ENCODE data around the gene DUS2.
A peak's percentile ranks its signal among the peaks of the same experiment; 100 is the strongest.

The DUS2 gene

DNA sequence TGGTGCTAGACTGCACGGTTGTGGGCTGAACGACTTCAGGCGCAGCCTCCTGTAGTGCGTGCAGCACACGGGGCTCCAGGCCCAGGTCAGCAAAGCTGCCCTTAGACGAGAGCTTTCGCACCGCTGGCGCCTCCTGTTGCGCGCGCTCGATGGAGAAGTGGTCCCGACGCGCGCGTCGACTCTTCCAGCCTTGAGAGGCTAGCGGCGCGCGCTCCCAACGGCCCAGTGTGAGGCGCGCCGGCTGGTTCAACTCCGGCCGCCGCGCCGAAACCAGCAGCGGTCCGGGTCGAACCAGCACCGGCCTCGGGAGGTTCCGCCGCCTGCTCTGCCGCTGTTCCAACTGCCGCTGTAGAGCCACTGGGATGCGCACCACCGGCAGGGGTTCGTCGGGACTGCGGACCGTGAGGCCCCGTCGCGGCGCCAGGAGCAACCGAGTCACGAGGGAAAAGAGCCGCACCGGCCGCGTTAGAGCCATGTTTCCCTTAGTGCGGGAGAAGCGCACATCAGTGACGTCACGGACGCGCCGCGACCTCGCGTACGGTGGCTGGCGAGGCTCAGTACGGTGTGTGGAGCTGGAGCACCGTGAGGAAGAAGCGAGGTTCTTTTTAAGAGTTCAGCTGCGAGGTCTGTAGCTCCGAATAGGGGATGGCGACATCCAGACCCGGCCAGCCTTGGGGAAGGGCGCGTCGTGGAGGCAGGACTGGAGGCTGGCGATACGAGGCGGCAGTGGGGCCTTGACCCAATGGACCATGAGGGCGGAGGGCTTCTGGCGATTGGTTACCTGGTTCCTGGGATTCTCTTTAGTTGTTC, at the start of gene DUS2, which contains the start of gene DDX28:
DUS2 (plus strand) TSS at position 557 of the 810 bp plus-strand sequence. CDS start 14,740 bp downstream, outside the sequence.
DDX28 (minus strand) TSS at position 505 of the 810 bp plus-strand sequence; CDS start at position 475, 30 bp downstream.
- TF ChIP-seq, protein P1, sequence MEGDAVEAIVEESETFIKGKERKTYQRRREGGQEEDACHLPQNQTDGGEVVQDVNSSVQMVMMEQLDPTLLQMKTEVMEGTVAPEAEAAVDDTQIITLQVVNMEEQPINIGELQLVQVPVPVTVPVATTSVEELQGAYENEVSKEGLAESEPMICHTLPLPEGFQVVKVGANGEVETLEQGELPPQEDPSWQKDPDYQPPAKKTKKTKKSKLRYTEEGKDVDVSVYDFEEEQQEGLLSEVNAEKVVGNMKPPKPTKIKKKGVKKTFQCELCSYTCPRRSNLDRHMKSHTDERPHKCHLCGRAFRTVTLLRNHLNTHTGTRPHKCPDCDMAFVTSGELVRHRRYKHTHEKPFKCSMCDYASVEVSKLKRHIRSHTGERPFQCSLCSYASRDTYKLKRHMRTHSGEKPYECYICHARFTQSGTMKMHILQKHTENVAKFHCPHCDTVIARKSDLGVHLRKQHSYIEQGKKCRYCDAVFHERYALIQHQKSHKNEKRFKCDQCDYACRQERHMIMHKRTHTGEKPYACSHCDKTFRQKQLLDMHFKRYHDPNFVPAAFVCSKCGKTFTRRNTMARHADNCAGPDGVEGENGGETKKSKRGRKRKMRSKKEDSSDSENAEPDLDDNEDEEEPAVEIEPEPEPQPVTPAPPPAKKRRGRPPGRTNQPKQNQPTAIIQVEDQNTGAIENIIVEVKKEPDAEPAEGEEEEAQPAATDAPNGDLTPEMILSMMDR (IDR thresholded peaks at IDR 0.05), result no peak
- H3K4me3 ChIP-seq, result peak within 1 kb of the TSS; percentile 99
- DNase-seq (ENCODE audit: low spot score), result peak; percentile 92
- H3K27ac ChIP-seq, result peak within 1 kb of the TSS; percentile 68 to 92

DNA sequence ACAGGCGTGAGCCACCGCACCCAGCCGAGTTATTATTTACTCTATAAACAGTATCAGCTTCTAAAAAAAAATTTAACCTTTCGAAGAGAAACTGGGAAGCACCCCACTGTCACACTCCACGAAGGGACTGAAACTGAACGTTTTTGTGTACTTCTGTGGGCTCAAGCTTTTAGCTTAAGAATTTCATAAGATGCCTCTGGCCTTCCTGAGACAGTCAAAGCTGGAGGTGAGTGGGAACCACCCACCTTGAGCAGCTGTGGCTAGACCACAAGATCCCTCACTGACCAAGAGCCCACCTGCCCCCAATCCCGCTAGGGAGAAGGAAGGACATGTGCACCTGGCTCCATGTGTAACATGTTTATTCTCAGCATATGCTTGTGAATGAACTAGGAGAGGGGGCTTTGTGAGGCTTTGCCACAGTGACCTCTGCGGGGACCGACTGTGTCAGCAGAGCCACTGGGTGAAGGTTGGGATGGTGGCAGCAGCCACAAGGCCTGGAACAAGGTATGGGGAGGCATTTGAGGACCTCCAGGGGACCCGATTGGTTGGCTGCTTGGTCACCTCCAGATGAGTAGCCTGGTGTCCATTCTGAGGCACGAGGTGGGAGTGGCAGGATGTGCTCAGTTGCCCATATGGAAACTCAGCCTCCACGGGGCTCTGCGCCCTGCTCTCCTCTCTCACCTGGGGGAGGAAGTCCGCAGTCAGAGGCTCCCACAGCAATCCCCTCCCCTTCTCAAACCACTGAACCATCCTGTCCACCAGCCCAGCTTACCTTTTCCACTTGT, 47.6 kb upstream of the DUS2 start:
- Histone ChIP-seq H3K27ac (no peak overlapping the region), H3K4me3 (no peak overlapping the region)
- TF ChIP-seq, protein P1 (IDR thresholded peaks at IDR 0.05), result no peak
- DNase-seq (ENCODE audit: low spot score), result no peak

DNA sequence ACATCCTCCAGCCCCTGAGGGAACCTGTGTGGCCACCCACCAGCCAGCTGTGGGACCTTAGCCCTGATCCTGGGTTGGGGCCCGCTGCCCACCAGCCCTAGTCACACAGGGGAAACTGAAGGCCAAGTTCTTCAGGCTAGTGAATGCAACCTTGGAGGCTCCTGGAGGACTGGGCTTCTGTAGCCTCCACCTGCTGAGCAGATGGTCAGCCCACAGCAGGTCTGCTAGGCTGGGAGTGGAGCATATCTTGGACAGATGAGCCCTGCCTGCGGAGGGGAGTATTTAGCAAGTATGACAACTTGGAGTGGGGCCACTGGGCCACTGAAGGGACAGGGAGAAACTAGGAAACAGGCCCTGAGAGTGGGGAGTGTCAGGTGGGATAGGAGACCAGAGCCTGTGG, 46.9 kb upstream of the DUS2 start:
- no peak overlapping the region for H3K4me3 ChIP-seq
- no peak overlapping the region for H3K27ac ChIP-seq
- TF ChIP-seq, protein P1 (IDR thresholded peaks at IDR 0.05), result no peak
- no peak for DNase-seq (ENCODE audit: low spot score)

DNA sequence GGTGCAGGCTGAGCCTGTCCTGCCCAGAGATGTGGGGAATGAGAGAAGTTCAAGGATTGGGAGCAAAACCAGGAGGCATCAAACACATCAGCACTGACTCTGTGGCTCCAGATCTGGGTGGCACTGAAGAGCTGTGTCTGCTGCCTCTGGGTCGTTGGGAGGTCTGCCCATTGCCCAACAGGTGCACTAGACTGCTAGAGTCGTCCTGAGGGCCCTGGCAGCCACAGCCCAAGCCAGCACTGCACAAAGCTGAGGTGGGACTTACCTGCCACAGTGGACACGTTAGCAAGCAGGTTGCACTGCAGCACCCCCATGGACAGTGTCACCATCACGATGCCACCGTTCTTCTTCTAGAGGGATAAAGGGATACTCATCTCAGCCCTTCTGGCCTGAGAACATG, 46.1 kb upstream of the DUS2 start:
- DNase-seq (ENCODE audit: low spot score), result no peak
- Histone ChIP-seq H3K27ac (no peak overlapping the region), H3K4me3 (no peak overlapping the region)
- TF ChIP-seq, protein P1 (IDR thresholded peaks at IDR 0.05), result no peak

DNA sequence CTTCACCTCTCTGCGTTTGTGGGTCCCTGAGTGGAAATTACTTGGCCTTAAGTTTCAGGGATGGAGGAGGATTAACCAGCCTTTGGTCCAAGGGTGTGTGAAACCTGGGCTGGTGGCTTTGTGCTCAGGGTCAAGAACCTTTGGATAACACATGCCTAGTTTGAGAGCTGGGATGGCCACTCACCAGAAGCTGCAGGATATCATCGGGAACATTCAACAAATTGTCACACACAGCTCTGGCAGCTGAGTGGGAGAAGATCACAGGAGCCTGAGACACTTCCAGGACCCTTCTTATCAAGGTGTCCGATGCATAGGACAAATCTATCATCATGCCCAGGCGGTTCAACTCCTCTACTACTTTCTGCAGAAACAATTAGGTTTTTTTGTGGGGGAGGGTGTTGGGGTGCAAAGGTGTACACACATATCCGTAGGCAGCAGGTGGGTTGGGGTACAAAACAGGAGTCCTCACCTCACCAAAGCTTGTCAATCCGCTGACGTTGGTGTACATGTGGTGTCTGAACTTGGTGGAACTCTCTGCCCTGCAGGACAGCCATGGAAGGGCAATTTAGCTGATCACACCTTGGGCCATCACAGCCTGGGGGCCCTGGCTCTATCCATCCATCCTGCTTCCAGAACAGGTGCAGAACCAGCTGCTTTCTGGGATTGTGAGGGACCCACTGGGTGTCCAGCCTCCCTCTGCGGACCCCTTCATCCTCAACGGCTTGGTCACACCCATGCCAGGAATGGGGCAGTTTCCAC, 45.4 kb upstream of the DUS2 start:
- no peak for DNase-seq (ENCODE audit: low spot score)
- TF ChIP-seq, protein P1 (IDR thresholded peaks at IDR 0.05), result no peak
- no peak overlapping the region for H3K27ac ChIP-seq
- no peak overlapping the region for H3K4me3 ChIP-seq

DNA sequence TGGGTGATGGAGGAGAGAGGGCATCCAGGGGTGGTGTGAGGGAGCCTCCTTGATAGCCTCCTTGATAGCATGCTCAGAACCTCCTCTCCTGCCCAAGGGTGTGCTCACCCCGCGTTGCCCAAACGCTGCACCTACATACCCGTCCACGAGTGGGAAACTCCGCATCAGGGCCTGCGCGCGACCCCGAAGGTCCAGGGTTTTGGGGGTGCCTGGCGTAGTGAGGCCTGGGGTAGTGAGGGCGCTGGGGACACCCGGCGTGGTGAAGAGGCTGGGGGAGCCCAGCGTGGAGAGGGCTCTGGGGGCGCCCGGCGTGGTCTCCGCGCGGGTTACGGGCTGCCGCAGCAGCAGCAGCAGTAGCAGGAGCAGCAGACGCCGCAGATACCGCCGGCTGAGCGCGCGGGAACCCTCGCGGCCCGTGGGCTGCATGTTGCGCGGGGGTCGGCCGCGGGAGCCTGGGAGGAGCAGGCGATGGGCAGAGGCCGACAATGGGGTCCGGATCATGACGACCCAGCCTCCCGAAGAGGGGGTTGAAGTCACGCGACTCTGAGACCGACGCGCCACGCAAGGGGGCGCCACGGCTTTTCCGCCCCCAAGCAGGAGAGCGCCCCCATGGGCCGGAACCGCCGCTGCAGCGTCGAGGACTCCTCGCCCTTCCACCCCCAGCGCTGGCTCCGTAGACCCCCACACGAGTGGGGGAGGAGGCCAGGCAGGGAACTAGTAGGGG, 43.0 kb upstream of the DUS2 start, which contains the start of gene DPEP3:
DPEP3 (minus strand) TSS at position 545 of the 724 bp plus-strand sequence; CDS start at position 426, 119 bp downstream.
- peak; percentile 68 for DNase-seq (ENCODE audit: low spot score)

More for the DNA sequence above, 43.0 kb upstream of the DUS2 start, which contains the start of gene DPEP3:
- H3K4me3 ChIP-seq, result no peak within 1 kb of the TSS
- H3K27ac ChIP-seq, result no peak within 1 kb of the TSS
- TF ChIP-seq, protein P1 (IDR thresholded peaks at IDR 0.05), result no peak

All from coronary artery (tissue), 2 donors.